ENCODE results near the gene MAPK8IP1.
A peak's percentile ranks its signal among the peaks of the same experiment; 100 is the strongest.

Gene MAPK8IP1

DNA sequence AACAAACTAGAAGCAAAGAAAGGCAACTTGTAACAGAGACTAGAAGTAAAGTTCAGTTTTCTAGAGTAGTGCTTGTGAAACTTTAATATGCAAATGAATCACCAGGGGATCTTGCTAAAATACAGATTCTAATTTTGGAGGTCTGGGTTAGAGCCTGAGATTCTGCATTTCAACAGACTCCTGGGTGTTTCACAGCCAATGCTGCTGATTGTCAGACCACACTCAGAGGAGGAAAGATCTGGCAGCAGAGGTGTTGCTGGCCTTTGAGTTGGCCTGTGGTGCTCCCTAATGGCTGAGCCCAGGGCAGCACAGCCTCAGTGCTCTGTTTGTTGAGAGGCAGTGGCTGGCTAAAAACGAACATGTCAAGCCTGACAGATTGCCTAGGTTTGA, 32.7 kb upstream of the MAPK8IP1 start:
- in situ Hi-C loops (cut with HindIII; ENCODE audit: low sequenced_read_pairs) = no loop called here
- H3K4me3 ChIP-seq (ENCODE audit: low read depth, low read length) = no peak overlapping the region
- DNase-seq (ENCODE audit: low read depth) = no peak
- TF ChIP-seq CTCF (IDR thresholded peaks at IDR 0.05; ENCODE audit: low read depth, low read length, missing control alignments) = no peak

GRCh38 chr11:45853332-45854219, 31.9 kb upstream of the MAPK8IP1 start:
- DNase-seq (ENCODE audit: low read depth) = no peak
- no peak for TF ChIP-seq CTCF (IDR thresholded peaks at IDR 0.05; ENCODE audit: low read depth, low read length, missing control alignments)
- in situ Hi-C loops (cut with HindIII; ENCODE audit: low sequenced_read_pairs) = no loop called here
- no peak overlapping the region for H3K4me3 ChIP-seq (ENCODE audit: low read depth, low read length)

DNA sequence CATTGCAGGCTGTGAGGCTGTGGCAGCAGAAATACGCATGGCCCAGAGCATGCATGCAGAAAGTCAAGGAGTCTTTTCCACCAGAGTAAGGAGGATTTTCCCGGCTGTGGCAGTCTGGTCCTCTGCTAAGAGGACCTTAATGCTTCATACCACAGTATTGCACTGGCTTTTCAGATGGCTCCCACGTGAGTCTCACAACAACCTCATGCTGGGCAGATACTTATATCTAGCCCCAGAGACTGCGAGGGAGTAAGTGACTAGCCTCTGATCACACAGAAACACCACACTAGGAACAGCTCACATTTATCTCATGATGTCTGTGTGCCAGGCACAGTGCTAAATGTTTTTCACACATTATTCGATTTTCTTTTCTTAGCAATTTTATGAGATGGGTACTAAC, 30.1 kb upstream of the MAPK8IP1 start:
- no peak overlapping the region for H3K4me3 ChIP-seq (ENCODE audit: low read depth, low read length)
- no peak for DNase-seq (ENCODE audit: low read depth)
- in situ Hi-C loops (cut with HindIII; ENCODE audit: low sequenced_read_pairs) = no loop called here
- TF ChIP-seq CTCF (IDR thresholded peaks at IDR 0.05; ENCODE audit: low read depth, low read length, missing control alignments) = no peak

GRCh38 chr11:45856044-45856468, 29.4 kb upstream of the MAPK8IP1 start:
- no peak for DNase-seq (ENCODE audit: low read depth)
- in situ Hi-C loops (cut with HindIII; ENCODE audit: low sequenced_read_pairs) = no loop called here
- H3K4me3 ChIP-seq (ENCODE audit: low read depth, low read length) = no peak overlapping the region
- TF ChIP-seq CTCF (IDR thresholded peaks at IDR 0.05; ENCODE audit: low read depth, low read length, missing control alignments) = no peak

GRCh38 chr11:45857961-45858474, 27.4 kb upstream of the MAPK8IP1 start:
- H3K4me3 ChIP-seq (ENCODE audit: low read depth, low read length) = no peak overlapping the region
- in situ Hi-C loops (cut with HindIII; ENCODE audit: low sequenced_read_pairs) = no loop called here
- TF ChIP-seq CTCF (IDR thresholded peaks at IDR 0.05; ENCODE audit: low read depth, low read length, missing control alignments) = no peak
- DNase-seq (ENCODE audit: low read depth) = peak; percentile 94

DNA sequence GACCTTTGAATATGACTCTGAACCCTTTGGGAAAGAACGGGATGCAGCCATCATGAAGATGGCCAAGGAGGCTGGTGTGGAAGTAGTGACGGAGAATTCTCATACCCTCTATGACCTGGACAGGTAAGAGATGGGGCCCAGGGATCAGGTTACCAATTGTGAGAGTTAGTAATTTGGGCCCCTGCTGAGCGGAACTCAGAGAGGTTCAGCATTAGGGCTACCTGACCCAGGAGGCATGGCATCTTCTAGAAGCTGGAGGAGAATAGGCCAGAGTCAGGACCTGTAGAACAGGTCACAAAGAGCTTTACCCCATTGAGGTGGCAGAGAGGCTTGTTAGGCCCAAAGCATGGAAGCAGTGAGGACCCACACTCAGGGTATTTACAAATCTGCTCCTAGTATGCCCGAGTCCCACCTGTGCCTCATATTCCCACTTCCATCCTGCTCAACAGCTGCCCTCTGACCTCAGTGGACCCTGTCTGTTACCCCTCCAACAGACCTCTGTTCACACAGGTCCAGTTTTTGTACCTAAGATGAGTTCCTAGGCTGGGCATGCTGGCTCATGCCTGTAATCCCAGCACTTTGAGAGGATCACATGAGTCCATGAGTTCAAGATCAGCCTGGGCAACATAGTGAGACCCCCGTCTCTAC, 26.6 kb upstream of the MAPK8IP1 start:
- no peak for DNase-seq (ENCODE audit: low read depth)
- no peak for TF ChIP-seq CTCF (IDR thresholded peaks at IDR 0.05; ENCODE audit: low read depth, low read length, missing control alignments)
- no peak overlapping the region for H3K4me3 ChIP-seq (ENCODE audit: low read depth, low read length)
- in situ Hi-C loops (cut with HindIII; ENCODE audit: low sequenced_read_pairs) = no loop called here

All from astrocyte of the cerebellum (primary cell).